Bronchial epithelial cell (primary cell): ENCODE measurements around the gene MTSS2. TPM values are rescaled to one million over a fixed set of nuclear protein-coding genes. Genes with fewer than 3 reads are reported as not detected.

ENCODE experiments used
- DNase-seq: peaks from one replicate; pipeline ENCODE4 v3.0.0-alpha.2; 2010; ENCODE audit warnings: low read depth
- FAIRE-seq: peaks from 2 replicates; lab custom pipeline; 2011; peaks lifted over from hg19 to GRCh38; lab: Jason Lieb, UNC
- H3K27me3 ChIP-seq: 2 replicates; pipeline ENCODE4 v1.5.1; 2011; ENCODE audit warnings: low read length; ENCODE audit not compliant: control insufficient read depth, insufficient read depth
- H3K36me3 ChIP-seq: 2 replicates; pipeline ENCODE4 v1.5.1; 2011; ENCODE audit warnings: low read length; ENCODE audit not compliant: control insufficient read depth, insufficient read depth
- H3K4me3 ChIP-seq: 2 replicates; pipeline ENCODE4 v1.5.1; 2011; ENCODE audit warnings: mild to moderate bottlenecking, low read depth, low read length, control low read depth
- CTCF ChIP-seq: IDR thresholded peaks from 2 replicates; pipeline ENCODE4 v1.5.1; 2011; ENCODE audit warnings: mild to moderate bottlenecking, moderate library complexity, low read length, control low read depth, inconsistent platforms; ENCODE audit not compliant: insufficient read depth, severe bottlenecking
- total RNA-seq: library from RNA; depleted of rRNA; stranded (reverse); fragments of >200 nt; gene quantifications from 2 replicates; pipeline ENCODE4 v1.2.1, GENCODE V29; 2014

Gene MTSS2
- total RNA-seq, 1 donor from 2014 or later, result 20.0 TPM

GRCh38 chr16:70712942-70713341 is 27.1 kb upstream of the MTSS2 start:
- DNase-seq (no peak), FAIRE-seq (no peak)
- Histone ChIP-seq H3K27me3 (no peaks in the 10 kb centered on the region), H3K4me3 (no peak overlapping the region), H3K36me3 (no peaks in the 10 kb centered on the region)
- no peak for TF ChIP-seq CTCF

GRCh38 chr16:70712359-70712758 is 26.5 kb upstream of the MTSS2 start:
- Histone ChIP-seq H3K4me3 (no peak overlapping the region), H3K36me3 (peaks cover 2% of the 10 kb centered on the region), H3K27me3 (no peaks in the 10 kb centered on the region)
- FAIRE-seq, result no peak
- no peak for DNase-seq
- no peak for TF ChIP-seq CTCF

GRCh38 chr16:70711211-70712031 is 25.6 kb upstream of the MTSS2 start:
- no peak for TF ChIP-seq CTCF
- Histone ChIP-seq H3K36me3 (peaks cover 2% of the 10 kb centered on the region), H3K27me3 (no peaks in the 10 kb centered on the region), H3K4me3 (no peak overlapping the region)
- DNase-seq, result no peak
- no peak for FAIRE-seq

GRCh38 chr16:70710422-70711210 is 24.8 kb upstream of the MTSS2 start:
- H3K27me3 ChIP-seq, result no peaks in the 10 kb centered on the region
- no peak for DNase-seq
- no peak for TF ChIP-seq CTCF
- H3K4me3 ChIP-seq, result no peak overlapping the region
- FAIRE-seq, result no peak
- H3K36me3 ChIP-seq, result peaks cover 2% of the 10 kb centered on the region

- FAIRE-seq (no peak), DNase-seq (no peak)
- TF ChIP-seq CTCF, result no peak
- Histone ChIP-seq H3K4me3 (no peak overlapping the region), H3K36me3 (peaks cover 2% of the 10 kb centered on the region), H3K27me3 (no peaks in the 10 kb centered on the region)
Measured at GRCh38 chr16:70709942-70710341, 24.1 kb upstream of the MTSS2 start.
